Ishikawa (cell line): ENCODE data around the gene NPR2.

ENCODE experiments used
- MAX ChIP-seq: IDR thresholded peaks from 2 replicates; pipeline ENCODE4 v1.6.1; 2012
- TCF12 ChIP-seq: IDR thresholded peaks from 2 replicates; pipeline ENCODE4 v1.6.1; 2012; ENCODE audit warnings: low read depth
- TF ChIP-seq, protein P1 (sequence below): IDR thresholded peaks from 2 replicates; pipeline ENCODE4 v1.6.1; 2012; ENCODE audit warnings: low read depth, mild to moderate bottlenecking

- TF ChIP-seq MAX: no peak
- no peak for TF ChIP-seq TCF12
- TF ChIP-seq, protein P1, sequence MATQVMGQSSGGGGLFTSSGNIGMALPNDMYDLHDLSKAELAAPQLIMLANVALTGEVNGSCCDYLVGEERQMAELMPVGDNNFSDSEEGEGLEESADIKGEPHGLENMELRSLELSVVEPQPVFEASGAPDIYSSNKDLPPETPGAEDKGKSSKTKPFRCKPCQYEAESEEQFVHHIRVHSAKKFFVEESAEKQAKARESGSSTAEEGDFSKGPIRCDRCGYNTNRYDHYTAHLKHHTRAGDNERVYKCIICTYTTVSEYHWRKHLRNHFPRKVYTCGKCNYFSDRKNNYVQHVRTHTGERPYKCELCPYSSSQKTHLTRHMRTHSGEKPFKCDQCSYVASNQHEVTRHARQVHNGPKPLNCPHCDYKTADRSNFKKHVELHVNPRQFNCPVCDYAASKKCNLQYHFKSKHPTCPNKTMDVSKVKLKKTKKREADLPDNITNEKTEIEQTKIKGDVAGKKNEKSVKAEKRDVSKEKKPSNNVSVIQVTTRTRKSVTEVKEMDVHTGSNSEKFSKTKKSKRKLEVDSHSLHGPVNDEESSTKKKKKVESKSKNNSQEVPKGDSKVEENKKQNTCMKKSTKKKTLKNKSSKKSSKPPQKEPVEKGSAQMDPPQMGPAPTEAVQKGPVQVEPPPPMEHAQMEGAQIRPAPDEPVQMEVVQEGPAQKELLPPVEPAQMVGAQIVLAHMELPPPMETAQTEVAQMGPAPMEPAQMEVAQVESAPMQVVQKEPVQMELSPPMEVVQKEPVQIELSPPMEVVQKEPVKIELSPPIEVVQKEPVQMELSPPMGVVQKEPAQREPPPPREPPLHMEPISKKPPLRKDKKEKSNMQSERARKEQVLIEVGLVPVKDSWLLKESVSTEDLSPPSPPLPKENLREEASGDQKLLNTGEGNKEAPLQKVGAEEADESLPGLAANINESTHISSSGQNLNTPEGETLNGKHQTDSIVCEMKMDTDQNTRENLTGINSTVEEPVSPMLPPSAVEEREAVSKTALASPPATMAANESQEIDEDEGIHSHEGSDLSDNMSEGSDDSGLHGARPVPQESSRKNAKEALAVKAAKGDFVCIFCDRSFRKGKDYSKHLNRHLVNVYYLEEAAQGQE: no peak
Measured at GRCh38 chr9:35806101-35806500, 14.7 kb downstream of the NPR2 start.
